ENCODE measurements around the gene IFITM2. TPM values are rescaled to one million over a fixed set of nuclear protein-coding genes. Genes with fewer than 3 reads are reported as not detected.

IFITM2 gene
- total RNA-seq, 1 donor from 2014 or later: 3.7 TPM

GRCh38 chr11:335779-336658 is 28.4 kb downstream of the IFITM2 start:
- H3K27me3 ChIP-seq (ENCODE audit: control insufficient read depth, insufficient read depth, low read length): peaks cover 4% of the 10 kb centered on the region
- H3K36me3 ChIP-seq (ENCODE audit: control insufficient read depth, insufficient read depth, low read length): no peaks in the 10 kb centered on the region
- no peak for DNase-seq (ENCODE audit: low read depth)
- H3K4me3 ChIP-seq (ENCODE audit: low read depth, low read length): no peak overlapping the region
- FAIRE-seq: peak; percentile 43
- TF ChIP-seq CTCF (IDR thresholded peaks at IDR 0.05; ENCODE audit: insufficient read depth, low read length, severe bottlenecking): no peak

- no peak for TF ChIP-seq CTCF (IDR thresholded peaks at IDR 0.05; ENCODE audit: insufficient read depth, low read length, severe bottlenecking)
- Histone ChIP-seq H3K27me3 (ENCODE audit: control insufficient read depth, insufficient read depth, low read length) (peaks cover 4% of the 10 kb centered on the region), H3K36me3 (ENCODE audit: control insufficient read depth, insufficient read depth, low read length) (no peaks in the 10 kb centered on the region), H3K4me3 (ENCODE audit: low read depth, low read length) (no peak overlapping the region)
- no peak for DNase-seq (ENCODE audit: low read depth)
- no peak for FAIRE-seq
Measured at GRCh38 chr11:336659-337198, 29.1 kb downstream of the IFITM2 start.

GRCh38 chr11:337711-338110 is 30.1 kb downstream of the IFITM2 start:
- FAIRE-seq: no peak
- DNase-seq (ENCODE audit: low read depth): no peak
- TF ChIP-seq CTCF (IDR thresholded peaks at IDR 0.05; ENCODE audit: insufficient read depth, low read length, severe bottlenecking): no peak
- Histone ChIP-seq H3K4me3 (ENCODE audit: low read depth, low read length) (no peak overlapping the region), H3K27me3 (ENCODE audit: control insufficient read depth, insufficient read depth, low read length) (peaks cover 4% of the 10 kb centered on the region), H3K36me3 (ENCODE audit: control insufficient read depth, insufficient read depth, low read length) (no peaks in the 10 kb centered on the region)

GRCh38 chr11:339963-340362 is 32.3 kb downstream of the IFITM2 start:
- Histone ChIP-seq H3K27me3 (ENCODE audit: control insufficient read depth, insufficient read depth, low read length) (peaks cover 1% of the 10 kb centered on the region), H3K4me3 (ENCODE audit: low read depth, low read length) (no peak overlapping the region), H3K36me3 (ENCODE audit: control insufficient read depth, insufficient read depth, low read length) (no peaks in the 10 kb centered on the region)
- no peak for FAIRE-seq
- DNase-seq (ENCODE audit: low read depth): no peak
- no peak for TF ChIP-seq CTCF (IDR thresholded peaks at IDR 0.05; ENCODE audit: insufficient read depth, low read length, severe bottlenecking)

GRCh38 chr11:340539-341512 is 33.2 kb downstream of the IFITM2 start:
- TF ChIP-seq CTCF (IDR thresholded peaks at IDR 0.05; ENCODE audit: insufficient read depth, low read length, severe bottlenecking): no peak
- H3K27me3 ChIP-seq (ENCODE audit: control insufficient read depth, insufficient read depth, low read length): peaks cover 1% of the 10 kb centered on the region
- H3K36me3 ChIP-seq (ENCODE audit: control insufficient read depth, insufficient read depth, low read length): no peaks in the 10 kb centered on the region
- FAIRE-seq (no peak), DNase-seq (ENCODE audit: low read depth) (no peak)
- H3K4me3 ChIP-seq (ENCODE audit: low read depth, low read length): no peak overlapping the region

Data from bronchial epithelial cell (primary cell).